SK-N-SH treated with all-trans-retinoic acid at 6 μM for 48 hours (cell line): ENCODE results near the gene PSME3IP1.
"Not testable (repeated sequence)": the region's sequence is repeated elsewhere in the genome, so short reads cannot be mapped to it uniquely, and the experiment has no call there.

Source experiments
- ATAC-seq: fragments of 200-7000 bp; cut with Tn5 transposase; 3 replicates; pipeline ENCODE4 v1.9.1; 2020; ENCODE audit warnings: mild to moderate bottlenecking, moderate library complexity
- ARNTL ChIP-seq: fragments of 450-650 bp; formaldehyde crosslinking; IDR thresholded peaks from 2 replicates; pipeline ENCODE4 v1.5.0; 2020; ENCODE audit warnings: low read depth, mild to moderate bottlenecking, moderate library complexity, borderline replicate concordance
- BACH2 ChIP-seq: fragments of 250-450 bp; sonication (Bioruptor Pico); IDR thresholded peaks from 2 replicates; pipeline ENCODE4 v1.9.0; 2021; ENCODE audit warnings: mild to moderate bottlenecking, borderline replicate concordance
- CSDC2 ChIP-seq: fragments of 250-450 bp; sonication (Bioruptor Pico); IDR thresholded peaks from 2 replicates; pipeline ENCODE4 v1.5.0; 2020; ENCODE audit warnings: mild to moderate bottlenecking, moderate library complexity
- ESRRG ChIP-seq: fragments of 250-450 bp; sonication (Bioruptor Pico); IDR thresholded peaks from 2 replicates; pipeline ENCODE4 v1.6.1; 2021; ENCODE audit warnings: mild to moderate bottlenecking
- GLIS3 ChIP-seq: fragments of 250-450 bp; sonication (Bioruptor Pico); IDR thresholded peaks from 2 replicates; pipeline ENCODE4 v1.5.0; 2020; ENCODE audit warnings: mild to moderate bottlenecking, moderate library complexity
- ISL1 ChIP-seq: fragments of 250-450 bp; sonication (Bioruptor Pico); IDR thresholded peaks from 2 replicates; pipeline ENCODE4 v2.1.2; 2022; ENCODE audit warnings: mild to moderate bottlenecking, moderate library complexity
- RARB ChIP-seq: fragments of 250-450 bp; sonication (Bioruptor Pico); IDR thresholded peaks from 2 replicates; pipeline ENCODE4 v1.8.0; 2021; ENCODE audit warnings: mild to moderate bottlenecking, moderate library complexity
- SNAI2 ChIP-seq: fragments of 250-450 bp; sonication (Bioruptor Pico); IDR thresholded peaks from 2 replicates; pipeline ENCODE4 v1.5.0; 2020; ENCODE audit warnings: mild to moderate bottlenecking, moderate library complexity
- TCF4 ChIP-seq: fragments of 250-450 bp; sonication (Bioruptor Pico); IDR thresholded peaks from 2 replicates; pipeline ENCODE4 v1.8.0; 2021; ENCODE audit warnings: mild to moderate bottlenecking, moderate library complexity, borderline replicate concordance
- TOX ChIP-seq: fragments of 250-450 bp; sonication (Bioruptor Pico); IDR thresholded peaks from 2 replicates; pipeline ENCODE4 v1.8.0; 2021; ENCODE audit warnings: mild to moderate bottlenecking, moderate library complexity, borderline replicate concordance
- ZC3H10 ChIP-seq: fragments of 250-450 bp; sonication (Bioruptor Pico); IDR thresholded peaks from 2 replicates; pipeline ENCODE4 v1.5.1; 2021; ENCODE audit warnings: mild to moderate bottlenecking, moderate library complexity
- ZFP3 ChIP-seq: fragments of 250-450 bp; sonication (Bioruptor Pico); IDR thresholded peaks from 2 replicates; pipeline ENCODE4 v1.5.0; 2020; ENCODE audit warnings: mild to moderate bottlenecking, moderate library complexity
- ZFP30 ChIP-seq: fragments of 450-650 bp; formaldehyde crosslinking; IDR thresholded peaks from 2 replicates; pipeline ENCODE4 v1.5.0; 2022; ENCODE audit warnings: mild to moderate bottlenecking, moderate library complexity
- ZNF565 ChIP-seq: fragments of 450-650 bp; formaldehyde crosslinking; conservative IDR thresholded peaks from 2 replicates; pipeline ENCODE4 v1.5.0; 2020; ENCODE audit warnings: low read depth, mild to moderate bottlenecking, moderate library complexity
- ZNF70 ChIP-seq: fragments of 450-650 bp; formaldehyde crosslinking; IDR thresholded peaks from 2 replicates; pipeline ENCODE4 v1.5.0; 2020; ENCODE audit warnings: mild to moderate bottlenecking, moderate library complexity
- ZNF8 ChIP-seq: fragments of 450-650 bp; formaldehyde crosslinking; IDR thresholded peaks from 2 replicates; pipeline ENCODE4 v1.5.0; 2020; ENCODE audit warnings: mild to moderate bottlenecking, moderate library complexity
- TF ChIP-seq, protein P1 (sequence below): fragments of 250-450 bp; sonication (Bioruptor Pico); IDR thresholded peaks from 2 replicates; pipeline ENCODE4 v1.8.0; 2021; ENCODE audit warnings: low read depth, mild to moderate bottlenecking, moderate library complexity, borderline replicate concordance
- TF ChIP-seq, protein P2 (sequence below): fragments of 250-450 bp; sonication (Bioruptor Pico); IDR thresholded peaks from 2 replicates; pipeline ENCODE4 v1.5.1; 2020; ENCODE audit warnings: low read depth, mild to moderate bottlenecking, moderate library complexity
- TF ChIP-seq, protein P3 (sequence below): fragments of 250-450 bp; sonication (Bioruptor Pico); IDR thresholded peaks from 2 replicates; pipeline ENCODE4 v1.5.0; 2020; ENCODE audit warnings: mild to moderate bottlenecking, moderate library complexity
- TF ChIP-seq, protein P4 (sequence below): fragments of 250-450 bp; sonication (Bioruptor Pico); IDR thresholded peaks from 2 replicates; pipeline ENCODE4 v1.5.1; 2021; ENCODE audit warnings: mild to moderate bottlenecking, moderate library complexity
- TF ChIP-seq, protein P5 (sequence below): fragments of 250-450 bp; sonication (Bioruptor Pico); IDR thresholded peaks from 2 replicates; pipeline ENCODE4 v1.8.0; 2020; ENCODE audit warnings: mild to moderate bottlenecking, moderate library complexity, borderline replicate concordance

Gene PSME3IP1

DNA sequence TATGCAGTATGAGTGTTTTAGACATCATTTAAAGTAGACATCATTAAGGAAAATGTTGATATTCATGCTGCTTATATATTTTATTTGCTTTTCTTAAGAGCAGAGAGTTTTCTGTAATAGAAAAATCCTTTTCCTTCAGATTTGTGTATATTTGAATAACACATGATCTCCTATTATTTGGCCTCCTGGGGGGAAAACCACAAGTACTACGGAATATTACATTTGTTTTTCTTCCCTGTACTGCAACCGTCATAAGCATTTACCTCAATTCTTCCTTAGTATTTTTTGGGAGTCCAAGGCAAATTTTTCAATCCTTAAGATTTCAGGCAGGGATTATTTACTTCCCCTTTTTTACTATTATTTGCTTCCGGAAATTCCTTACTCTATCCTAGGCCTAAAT lies 6.3 kb upstream of the PSME3IP1 start:
- TF ChIP-seq SNAI2 (CRISPR knock-in tag) (no peak), ZNF565 (CRISPR knock-in tag) (no peak), BACH2 (CRISPR knock-in tag) (no peak), GLIS3 (CRISPR knock-in tag) (no peak), TCF4 (no peak), ZFP3 (CRISPR knock-in tag) (no peak), ISL1 (CRISPR knock-in tag) (no peak), RARB (CRISPR knock-in tag) (no peak)
- TF ChIP-seq, protein P1, sequence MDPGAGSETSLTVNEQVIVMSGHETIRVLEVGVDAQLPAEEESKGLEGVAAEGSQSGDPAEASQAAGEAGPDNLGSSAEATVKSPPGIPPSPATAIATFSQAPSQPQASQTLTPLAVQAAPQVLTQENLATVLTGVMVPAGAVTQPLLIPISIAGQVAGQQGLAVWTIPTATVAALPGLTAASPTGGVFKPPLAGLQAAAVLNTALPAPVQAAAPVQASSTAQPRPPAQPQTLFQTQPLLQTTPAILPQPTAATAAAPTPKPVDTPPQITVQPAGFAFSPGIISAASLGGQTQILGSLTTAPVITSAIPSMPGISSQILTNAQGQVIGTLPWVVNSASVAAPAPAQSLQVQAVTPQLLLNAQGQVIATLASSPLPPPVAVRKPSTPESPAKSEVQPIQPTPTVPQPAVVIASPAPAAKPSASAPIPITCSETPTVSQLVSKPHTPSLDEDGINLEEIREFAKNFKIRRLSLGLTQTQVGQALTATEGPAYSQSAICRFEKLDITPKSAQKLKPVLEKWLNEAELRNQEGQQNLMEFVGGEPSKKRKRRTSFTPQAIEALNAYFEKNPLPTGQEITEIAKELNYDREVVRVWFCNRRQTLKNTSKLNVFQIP (CRISPR knock-in tag): no peak
- TF ChIP-seq, all 23 proteins: peak for 0

DNA sequence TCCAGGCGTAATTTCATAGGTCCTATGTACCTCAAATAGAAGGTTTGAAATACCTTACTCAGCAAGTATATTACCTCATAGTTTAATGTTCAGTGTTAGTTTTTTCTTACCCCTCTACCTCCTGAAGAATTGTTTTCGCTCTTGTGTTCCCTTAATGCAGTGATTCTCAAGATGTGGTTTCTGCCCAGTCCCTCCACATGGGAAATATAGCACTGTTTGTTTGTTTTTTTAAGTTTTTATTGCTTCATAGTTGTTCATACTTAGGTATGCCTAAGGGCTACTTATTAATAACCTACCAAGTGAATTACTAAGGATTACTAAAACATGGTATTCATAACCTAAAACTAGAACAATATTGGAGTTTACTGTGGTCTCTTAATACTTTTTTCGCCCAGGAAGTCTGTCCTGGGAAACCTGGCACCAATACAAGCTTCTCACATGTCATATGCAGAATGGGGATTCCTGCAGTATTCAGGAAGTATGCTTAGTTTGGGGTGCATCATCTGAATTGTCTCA lies 5.3 kb upstream of the PSME3IP1 start:
- ATAC-seq: no peak
- TF ChIP-seq TCF4 (no peak), ZC3H10 (CRISPR knock-in tag) (no peak), ZNF565 (CRISPR knock-in tag) (no peak), BACH2 (CRISPR knock-in tag) (no peak), CSDC2 (CRISPR knock-in tag) (no peak), RARB (CRISPR knock-in tag) (no peak), ZFP30 (CRISPR knock-in tag) (no peak), SNAI2 (CRISPR knock-in tag) (no peak), ESRRG (no peak), ARNTL (CRISPR knock-in tag) (no peak)
- TF ChIP-seq, protein P2, sequence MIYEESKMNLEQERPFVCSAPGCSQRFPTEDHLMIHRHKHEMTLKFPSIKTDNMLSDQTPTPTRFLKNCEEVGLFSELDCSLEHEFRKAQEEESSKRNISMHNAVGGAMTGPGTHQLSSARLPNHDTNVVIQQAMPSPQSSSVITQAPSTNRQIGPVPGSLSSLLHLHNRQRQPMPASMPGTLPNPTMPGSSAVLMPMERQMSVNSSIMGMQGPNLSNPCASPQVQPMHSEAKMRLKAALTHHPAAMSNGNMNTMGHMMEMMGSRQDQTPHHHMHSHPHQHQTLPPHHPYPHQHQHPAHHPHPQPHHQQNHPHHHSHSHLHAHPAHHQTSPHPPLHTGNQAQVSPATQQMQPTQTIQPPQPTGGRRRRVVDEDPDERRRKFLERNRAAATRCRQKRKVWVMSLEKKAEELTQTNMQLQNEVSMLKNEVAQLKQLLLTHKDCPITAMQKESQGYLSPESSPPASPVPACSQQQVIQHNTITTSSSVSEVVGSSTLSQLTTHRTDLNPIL (CRISPR knock-in tag): no peak
- TF ChIP-seq, protein P3, sequence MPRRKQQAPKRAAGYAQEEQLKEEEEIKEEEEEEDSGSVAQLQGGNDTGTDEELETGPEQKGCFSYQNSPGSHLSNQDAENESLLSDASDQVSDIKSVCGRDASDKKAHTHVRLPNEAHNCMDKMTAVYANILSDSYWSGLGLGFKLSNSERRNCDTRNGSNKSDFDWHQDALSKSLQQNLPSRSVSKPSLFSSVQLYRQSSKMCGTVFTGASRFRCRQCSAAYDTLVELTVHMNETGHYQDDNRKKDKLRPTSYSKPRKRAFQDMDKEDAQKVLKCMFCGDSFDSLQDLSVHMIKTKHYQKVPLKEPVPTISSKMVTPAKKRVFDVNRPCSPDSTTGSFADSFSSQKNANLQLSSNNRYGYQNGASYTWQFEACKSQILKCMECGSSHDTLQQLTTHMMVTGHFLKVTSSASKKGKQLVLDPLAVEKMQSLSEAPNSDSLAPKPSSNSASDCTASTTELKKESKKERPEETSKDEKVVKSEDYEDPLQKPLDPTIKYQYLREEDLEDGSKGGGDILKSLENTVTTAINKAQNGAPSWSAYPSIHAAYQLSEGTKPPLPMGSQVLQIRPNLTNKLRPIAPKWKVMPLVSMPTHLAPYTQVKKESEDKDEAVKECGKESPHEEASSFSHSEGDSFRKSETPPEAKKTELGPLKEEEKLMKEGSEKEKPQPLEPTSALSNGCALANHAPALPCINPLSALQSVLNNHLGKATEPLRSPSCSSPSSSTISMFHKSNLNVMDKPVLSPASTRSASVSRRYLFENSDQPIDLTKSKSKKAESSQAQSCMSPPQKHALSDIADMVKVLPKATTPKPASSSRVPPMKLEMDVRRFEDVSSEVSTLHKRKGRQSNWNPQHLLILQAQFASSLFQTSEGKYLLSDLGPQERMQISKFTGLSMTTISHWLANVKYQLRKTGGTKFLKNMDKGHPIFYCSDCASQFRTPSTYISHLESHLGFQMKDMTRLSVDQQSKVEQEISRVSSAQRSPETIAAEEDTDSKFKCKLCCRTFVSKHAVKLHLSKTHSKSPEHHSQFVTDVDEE (CRISPR knock-in tag): no peak
- TF ChIP-seq, protein P4, sequence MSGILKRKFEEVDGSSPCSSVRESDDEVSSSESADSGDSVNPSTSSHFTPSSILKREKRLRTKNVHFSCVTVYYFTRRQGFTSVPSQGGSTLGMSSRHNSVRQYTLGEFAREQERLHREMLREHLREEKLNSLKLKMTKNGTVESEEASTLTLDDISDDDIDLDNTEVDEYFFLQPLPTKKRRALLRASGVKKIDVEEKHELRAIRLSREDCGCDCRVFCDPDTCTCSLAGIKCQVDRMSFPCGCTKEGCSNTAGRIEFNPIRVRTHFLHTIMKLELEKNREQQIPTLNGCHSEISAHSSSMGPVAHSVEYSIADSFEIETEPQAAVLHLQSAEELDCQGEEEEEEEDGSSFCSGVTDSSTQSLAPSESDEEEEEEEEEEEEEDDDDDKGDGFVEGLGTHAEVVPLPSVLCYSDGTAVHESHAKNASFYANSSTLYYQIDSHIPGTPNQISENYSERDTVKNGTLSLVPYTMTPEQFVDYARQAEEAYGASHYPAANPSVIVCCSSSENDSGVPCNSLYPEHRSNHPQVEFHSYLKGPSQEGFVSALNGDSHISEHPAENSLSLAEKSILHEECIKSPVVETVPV: no peak

More for the DNA sequence above, 6.3 kb upstream of the PSME3IP1 start:
- ATAC-seq: no peak

DNA sequence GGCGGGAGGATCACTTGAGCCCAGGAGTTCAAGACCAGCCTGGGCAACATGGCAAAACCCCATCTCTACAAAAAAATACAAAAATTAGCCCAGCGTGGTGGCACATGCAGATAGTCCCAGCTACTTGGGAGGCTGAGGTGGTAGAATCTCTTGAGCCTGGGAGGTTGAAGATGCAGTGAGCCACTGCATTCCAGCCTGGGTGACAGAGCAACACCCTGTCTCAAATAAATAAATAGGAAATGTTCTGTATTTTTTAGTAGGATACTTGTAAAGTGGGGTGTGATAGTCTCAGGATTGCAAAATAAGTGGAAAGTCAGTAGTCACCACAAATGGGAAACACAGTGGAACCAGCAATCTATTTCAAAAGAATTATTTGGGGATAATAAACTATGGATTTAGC lies 4.3 kb upstream of the PSME3IP1 start:
- ATAC-seq: no peak

DNA sequence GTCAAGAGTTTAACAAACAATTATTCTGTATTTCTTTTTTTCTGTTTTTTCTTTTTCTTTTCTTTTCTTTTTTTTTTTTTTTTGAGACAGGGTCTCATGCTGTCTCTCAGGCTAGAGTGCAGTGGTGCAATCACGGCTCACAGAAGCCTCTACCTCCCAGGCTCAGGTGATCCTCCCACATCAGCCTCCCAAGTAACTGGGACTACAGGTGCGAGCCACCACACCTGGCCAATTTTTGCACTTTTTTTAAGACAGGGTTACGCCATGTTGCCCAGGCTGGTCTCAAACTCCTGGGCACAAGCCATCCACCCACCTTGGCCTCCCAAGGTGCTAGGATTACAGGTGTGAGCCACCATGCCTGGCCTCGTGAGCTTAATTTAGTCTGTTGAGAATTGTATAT lies 3.7 kb upstream of the PSME3IP1 start:
- not testable (repeated sequence) for ATAC-seq

More for the DNA sequence above, 4.3 kb upstream of the PSME3IP1 start:
- TF ChIP-seq ISL1 (CRISPR knock-in tag): no peak
- no peak for TF ChIP-seq ZNF565 (CRISPR knock-in tag)
- TF ChIP-seq ZFP30 (CRISPR knock-in tag): no peak
- TF ChIP-seq TCF4: no peak
- no peak for TF ChIP-seq ZC3H10 (CRISPR knock-in tag)
- no peak for TF ChIP-seq CSDC2 (CRISPR knock-in tag)
- no peak for TF ChIP-seq TOX (CRISPR knock-in tag)
- TF ChIP-seq ARNTL (CRISPR knock-in tag): no peak
- no peak for TF ChIP-seq GLIS3 (CRISPR knock-in tag)

DNA sequence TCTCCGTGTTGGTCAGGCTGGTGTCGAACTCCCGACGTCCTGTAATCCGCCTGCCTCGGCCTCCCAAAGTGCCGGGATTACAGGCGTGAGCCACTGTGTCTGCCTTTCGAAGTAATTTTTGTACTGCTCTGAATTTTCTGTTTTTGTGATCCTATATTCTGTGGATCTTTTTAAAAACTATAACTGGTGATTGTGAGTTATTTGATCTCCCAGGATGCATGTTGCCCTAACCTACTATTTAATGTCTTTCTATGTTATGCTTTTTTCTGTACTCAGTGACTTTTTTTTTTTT lies 2.8 kb upstream of the PSME3IP1 start:
- ATAC-seq: no peak
- TF ChIP-seq RARB (CRISPR knock-in tag): no peak
- TF ChIP-seq, protein P5, sequence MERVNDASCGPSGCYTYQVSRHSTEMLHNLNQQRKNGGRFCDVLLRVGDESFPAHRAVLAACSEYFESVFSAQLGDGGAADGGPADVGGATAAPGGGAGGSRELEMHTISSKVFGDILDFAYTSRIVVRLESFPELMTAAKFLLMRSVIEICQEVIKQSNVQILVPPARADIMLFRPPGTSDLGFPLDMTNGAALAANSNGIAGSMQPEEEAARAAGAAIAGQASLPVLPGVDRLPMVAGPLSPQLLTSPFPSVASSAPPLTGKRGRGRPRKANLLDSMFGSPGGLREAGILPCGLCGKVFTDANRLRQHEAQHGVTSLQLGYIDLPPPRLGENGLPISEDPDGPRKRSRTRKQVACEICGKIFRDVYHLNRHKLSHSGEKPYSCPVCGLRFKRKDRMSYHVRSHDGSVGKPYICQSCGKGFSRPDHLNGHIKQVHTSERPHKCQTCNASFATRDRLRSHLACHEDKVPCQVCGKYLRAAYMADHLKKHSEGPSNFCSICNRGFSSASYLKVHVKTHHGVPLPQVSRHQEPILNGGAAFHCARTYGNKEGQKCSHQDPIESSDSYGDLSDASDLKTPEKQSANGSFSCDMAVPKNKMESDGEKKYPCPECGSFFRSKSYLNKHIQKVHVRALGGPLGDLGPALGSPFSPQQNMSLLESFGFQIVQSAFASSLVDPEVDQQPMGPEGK (CRISPR knock-in tag): no peak
- no peak for TF ChIP-seq CSDC2 (CRISPR knock-in tag)
- no peak for TF ChIP-seq ZC3H10 (CRISPR knock-in tag)
- TF ChIP-seq ZFP3 (CRISPR knock-in tag): no peak
- no peak for TF ChIP-seq BACH2 (CRISPR knock-in tag)
- no peak for TF ChIP-seq ARNTL (CRISPR knock-in tag)
- TF ChIP-seq, protein P2 (CRISPR knock-in tag): no peak
- no peak for TF ChIP-seq ESRRG
- TF ChIP-seq ZNF70 (CRISPR knock-in tag): no peak
- TF ChIP-seq, protein P1 (CRISPR knock-in tag): no peak
- TF ChIP-seq TCF4: no peak
- TF ChIP-seq ZNF8 (CRISPR knock-in tag): no peak
